Suprapubic skin (tissue), 4 donors: Measurements from ENCODE around the gene PARD3B. TPM values are rescaled to one million over a fixed set of nuclear protein-coding genes. Genes with fewer than 3 reads are reported as not detected.
A peak's percentile ranks its signal among the peaks of the same experiment; 100 is the strongest.

Experiments used
- DNase-seq, 2 donors: peaks; one replicate each; pipeline ENCODE4 v3.0.0-alpha.2; 2019; ENCODE audit warnings: low spot score in 2 of 2
- H3K27ac ChIP-seq: fragments of 200-600 bp; sonication (generic); one replicate; pipeline ENCODE4 v1.5.1; 2019
- H3K27me3 ChIP-seq: fragments of 200-600 bp; sonication (generic); one replicate; pipeline ENCODE4 v1.5.1; 2019
- H3K36me3 ChIP-seq: fragments of 200-600 bp; sonication (generic); one replicate; pipeline ENCODE4 v1.5.1; 2019
- H3K4me1 ChIP-seq: fragments of 200-600 bp; sonication (generic); one replicate; pipeline ENCODE4 v1.5.1; 2019
- H3K4me3 ChIP-seq: fragments of 200-600 bp; sonication (generic); one replicate; pipeline ENCODE4 v1.5.1; 2019; ENCODE audit warnings: mild to moderate bottlenecking
- H3K9me3 ChIP-seq: fragments of 200-600 bp; sonication (generic); one replicate; pipeline ENCODE4 v1.5.1; 2019
- CTCF ChIP-seq, 2 donors: fragments of 200-600 bp in 1 of 2; fragments of 450-650 bp in 1 of 2; sonication (generic) in 1 of 2; IDR thresholded peaks; one replicate each; pipeline ENCODE4 v1.5.1; 2016 to 2019; ENCODE audit warnings: antibody characterized with exemption in 2 of 2, mild to moderate bottlenecking in 1 of 2, moderate library complexity in 1 of 2
- EP300 ChIP-seq: sonication (generic); formaldehyde crosslinking; IDR thresholded peaks from one replicate; pipeline ENCODE4 v1.6.1; 2017; ENCODE audit warnings: antibody characterized with exemption
- POLR2A ChIP-seq, 2 donors: fragments of 450-650 bp; IDR thresholded peaks; one replicate each; pipeline ENCODE4 v1.6.1; 2017; ENCODE audit warnings: antibody characterized with exemption in 2 of 2, mild to moderate bottlenecking in 2 of 2, moderate library complexity in 2 of 2
- POLR2AphosphoS5 ChIP-seq, 3 donors: sonication (generic); formaldehyde crosslinking; IDR thresholded peaks; one replicate each; pipeline ENCODE4 v1.6.1; 2017; ENCODE audit warnings: antibody characterized with exemption in 3 of 3
- WGBS: methylation state at CpG from one replicate; pipeline ENCODE4 v1.1.5; 2018; 5-methylcytosine and 5-hydroxymethylcytosine counted together
- total RNA-seq, 4 donors: library from RNA; depleted of rRNA; stranded (reverse); fragments of >200 nt; gene quantifications; one replicate each; pipeline ENCODE4 v1.1.0, GENCODE V29; 2016

Gene PARD3B
- total RNA-seq, 4 donors from 2014 or later, result 12.5 to 18.9 (median 15.5) TPM

GRCh38 chr2:205658068-205658467 lies 1112.8 kb downstream of the PARD3B start:
- no peak for DNase-seq
- no peak for TF ChIP-seq POLR2A (IDR thresholded peaks at IDR 0.05)
- TF ChIP-seq POLR2AphosphoS5 (IDR thresholded peaks at IDR 0.05), result no peak
- TF ChIP-seq CTCF (IDR thresholded peaks at IDR 0.05), result no peak
- no peak for TF ChIP-seq EP300
- H3K36me3 ChIP-seq, result no peaks in the 10 kb centered on the region
- H3K27me3 ChIP-seq, result no peaks in the 10 kb centered on the region
- WGBS, result 72% methylated on average over 2 of the region's 2 CpGs
- no peak overlapping the region for H3K27ac ChIP-seq
- H3K4me3 ChIP-seq, result no peak overlapping the region
- H3K9me3 ChIP-seq, result no peaks in the 10 kb centered on the region
- peaks cover 46% of the 10 kb centered on the region for H3K4me1 ChIP-seq

- 86% methylated on average over 2 of the region's 2 CpGs for WGBS
- no peak for TF ChIP-seq CTCF (IDR thresholded peaks at IDR 0.05)
- no peak for TF ChIP-seq POLR2AphosphoS5 (IDR thresholded peaks at IDR 0.05)
- no peak for TF ChIP-seq POLR2A (IDR thresholded peaks at IDR 0.05)
- TF ChIP-seq EP300, result no peak
- Histone ChIP-seq H3K4me1 (peaks cover 46% of the 10 kb centered on the region), H3K27me3 (no peaks in the 10 kb centered on the region), H3K36me3 (no peaks in the 10 kb centered on the region), H3K4me3 (no peak overlapping the region), H3K27ac (no peak overlapping the region), H3K9me3 (no peaks in the 10 kb centered on the region)
- DNase-seq, result no peak
These were observed 1113.3 kb downstream of the PARD3B start for GRCh38 chr2:205658572-205658971.

GRCh38 chr2:205659922-205660321 lies 1114.6 kb downstream of the PARD3B start:
- no peak overlapping the region for H3K4me3 ChIP-seq
- 81% methylated on average over 7 of the region's 8 CpGs for WGBS
- H3K27ac ChIP-seq, result no peak overlapping the region
- H3K4me1 ChIP-seq, result peaks cover 46% of the 10 kb centered on the region
- no peaks in the 10 kb centered on the region for H3K9me3 ChIP-seq
- no peaks in the 10 kb centered on the region for H3K27me3 ChIP-seq
- no peak for DNase-seq
- no peak for TF ChIP-seq CTCF (IDR thresholded peaks at IDR 0.05)
- no peaks in the 10 kb centered on the region for H3K36me3 ChIP-seq

- TF ChIP-seq POLR2AphosphoS5 (IDR thresholded peaks at IDR 0.05) (peak in 2 of 3 donors; percentile 24 to 56), EP300 (no peak)
- WGBS, result 27% methylated on average over 8 of the region's 8 CpGs
- Histone ChIP-seq H3K27me3 (no peaks in the 10 kb centered on the region), H3K36me3 (no peaks in the 10 kb centered on the region), H3K4me1 (peaks cover 46% of the 10 kb centered on the region), H3K4me3 (no peak overlapping the region), H3K9me3 (no peaks in the 10 kb centered on the region), H3K27ac (peak overlapping the region; percentile 59)
- no peak for DNase-seq
These were observed 1115.3 kb downstream of the PARD3B start for GRCh38 chr2:205660521-205661124.

GRCh38 chr2:205661281-205661680 lies 1116.0 kb downstream of the PARD3B start:
- H3K4me3 ChIP-seq, result no peak overlapping the region
- H3K27me3 ChIP-seq, result no peaks in the 10 kb centered on the region
- 90% methylated on average over 5 of the region's 5 CpGs for WGBS
- no peaks in the 10 kb centered on the region for H3K9me3 ChIP-seq
- DNase-seq, result no peak
- TF ChIP-seq POLR2AphosphoS5 (IDR thresholded peaks at IDR 0.05), result no peak
- TF ChIP-seq CTCF (IDR thresholded peaks at IDR 0.05), result no peak
- no peak for TF ChIP-seq POLR2A (IDR thresholded peaks at IDR 0.05)
- TF ChIP-seq EP300, result no peak
- no peak overlapping the region for H3K27ac ChIP-seq
- H3K4me1 ChIP-seq, result peaks cover 39% of the 10 kb centered on the region
- no peaks in the 10 kb centered on the region for H3K36me3 ChIP-seq
